Measurements from ENCODE around the gene HID1. TPM values are rescaled to one million over a fixed set of nuclear protein-coding genes. Genes with fewer than 3 reads are reported as not detected.

HID1 gene
- total and polyA plus RNA-seq, 2 of the 4 experiments (the other 2 are of a cell fraction): 0.18 to 1.7 TPM

DNA sequence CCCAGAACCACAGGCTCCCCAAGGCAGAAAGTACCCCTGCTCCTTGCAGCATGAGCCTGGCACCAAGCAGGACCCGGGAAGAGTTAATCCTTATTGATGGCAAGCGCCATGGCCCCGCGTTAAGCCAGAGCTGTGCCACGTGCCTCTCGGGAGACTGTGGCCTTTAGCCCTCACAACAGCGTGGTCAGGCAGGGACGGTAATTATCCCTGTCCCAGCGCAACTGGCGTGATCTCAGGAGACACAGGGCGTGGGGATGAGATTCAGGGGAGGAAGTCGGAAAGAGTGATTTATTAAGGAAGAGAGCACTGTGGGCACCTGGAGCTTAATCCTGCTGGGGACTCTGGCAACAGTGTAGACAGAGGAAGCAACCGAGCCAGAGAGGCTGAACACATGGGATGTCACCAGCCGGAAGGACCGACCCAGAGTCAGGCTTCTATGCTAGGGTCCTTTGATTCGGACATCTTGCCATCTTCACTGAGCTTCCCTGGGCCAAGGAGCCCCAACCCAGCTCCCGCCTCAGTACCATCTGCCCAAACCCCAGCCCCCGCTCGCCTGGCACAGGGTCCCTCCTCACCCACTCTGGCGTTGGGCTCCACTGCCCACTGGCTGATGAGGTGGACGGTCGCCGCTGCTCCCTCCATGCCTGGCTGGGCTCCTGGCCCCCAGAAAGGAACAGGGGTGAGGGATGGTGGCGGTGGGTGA lies 20.0 kb downstream of the HID1 start:
- H2BK15ac ChIP-seq (ENCODE audit: low read depth, low read length): no peak overlapping the region
- H3K27me3 ChIP-seq (ENCODE audit: control insufficient read depth, insufficient read depth, low read length): peaks cover 54% of the 10 kb centered on the region
- H3K79me1 ChIP-seq (ENCODE audit: low read depth in 1 of 2, low read length in 2 of 2): no peaks in the 10 kb centered on the region
- no peaks in the 10 kb centered on the region for H3K4me1 ChIP-seq (ENCODE audit: control insufficient read depth, insufficient read depth, low read length)
- no peak overlapping the region for H2BK20ac ChIP-seq (ENCODE audit: low read depth, low read length)
- no peak overlapping the region for H3K4ac ChIP-seq (ENCODE audit: low read depth, low read length)
- H4K20me1 ChIP-seq (ENCODE audit: insufficient read depth, low read length): no peaks in the 10 kb centered on the region
- ATAC-seq (ENCODE audit: low read depth) (no peak), DNase-seq (no peak)
- POLR2A ChIA-PET (ENCODE audit: unreplicated experiment): no interaction called here
- H4K8ac ChIP-seq (ENCODE audit: low read depth in 2 of 2, low read length in 2 of 2): no peak overlapping the region
- H3K18ac ChIP-seq (ENCODE audit: low read depth, low read length): no peak overlapping the region
- intact Hi-C loops (cut with micrococcal nuclease): no loop called here
- H2BK5ac ChIP-seq (ENCODE audit: low read depth, low read length, poor library complexity, severe bottlenecking): no peak overlapping the region
- dilution Hi-C loops (cut with HindIII; ENCODE audit: low sequenced_read_pairs, unreplicated experiment): no loop called here
- H2AFZ ChIP-seq (replicated peaks; ENCODE audit: low read length, poor library complexity): no peak overlapping the region
- H3K56ac ChIP-seq (ENCODE audit: extremely low read depth, insufficient read depth, low read length): no peak overlapping the region
- H3K9me1 ChIP-seq (ENCODE audit: insufficient read depth, low read length): no peaks in the 10 kb centered on the region
- in situ Hi-C loops (cut with MboI; ENCODE audit: low sequenced_read_pairs): loop anchor here (10.0 kb wide), 1 partner anchor 208 kb away; the partner anchor contains the start of gene NHERF1
- H2AK5ac ChIP-seq (ENCODE audit: low read depth, low read length): no peak overlapping the region
- H3K36me3 ChIP-seq (ENCODE audit: control insufficient read depth, insufficient read depth, low read length): no peaks in the 10 kb centered on the region
- 60% methylated on average over 1 of the region's 24 CpGs; no CpG with 5 or more reads in 1 of the 2 experiments for WGBS, 2 experiments (ENCODE audit: extremely low coverage in 2 of 2, insufficient read length in 1 of 2)
- H2AK9ac ChIP-seq (replicated peaks; ENCODE audit: low read depth, low read length, poor library complexity): no peak overlapping the region
- BruUV-seq (replicated peaks): no TSS peak
- no peak for TF ChIP-seq CHD1 (IDR thresholded peaks at IDR 0.05; ENCODE audit: low read depth, low read length)
- H3K23ac ChIP-seq (ENCODE audit: low read depth, low read length): no peak overlapping the region
- no peak overlapping the region for H3K14ac ChIP-seq (replicated peaks; ENCODE audit: low read depth, low read length)
- H3K9ac ChIP-seq (ENCODE audit: low read depth, low read length): no peak overlapping the region
- no peak overlapping the region for H4K91ac ChIP-seq (ENCODE audit: insufficient read depth, low read depth, low read length)
- no peak overlapping the region for H3K4me3 ChIP-seq (ENCODE audit: insufficient read depth, low read depth, low read length)
- CTCF ChIA-PET: no interaction called here
- no peak overlapping the region for H4K5ac ChIP-seq (ENCODE audit: low read depth, low read length)
- no peaks in the 10 kb centered on the region for H3K9me3 ChIP-seq (ENCODE audit: control insufficient read depth, insufficient read depth, low read length)
- no peak overlapping the region for H2BK120ac ChIP-seq (ENCODE audit: low read depth, low read length)
- no peak overlapping the region for H3K27ac ChIP-seq (ENCODE audit: insufficient read depth, low read length)
- H3K4me2 ChIP-seq (ENCODE audit: low read depth, low read length): no peak overlapping the region
